NCI-H524 treated with DMSO at 0.1 percent for 48 hours (cell line): ENCODE results near the gene DIS3L2.
"Not testable (repeated sequence)": the region's sequence is repeated elsewhere in the genome, so short reads cannot be mapped to it uniquely, and the experiment has no call there.

Experiments
- DNase-seq: peaks from one replicate; lab custom pipeline; 2025; lab: John Stamatoyannopoulos, UW

Gene DIS3L2

GRCh38 chr2:232350804-232351685, 389.5 kb downstream of the DIS3L2 start:
- DNase-seq = no peak

- no peak for DNase-seq
These were observed 390.4 kb downstream of the DIS3L2 start for GRCh38 chr2:232351686-232352510.

GRCh38 chr2:232352511-232353091, 391.1 kb downstream of the DIS3L2 start:
- no peak for DNase-seq

GRCh38 chr2:232353096-232353495, 391.6 kb downstream of the DIS3L2 start:
- DNase-seq = no peak

- DNase-seq = no peak
These were observed 392.1 kb downstream of the DIS3L2 start for GRCh38 chr2:232353660-232354059.

- no peak for DNase-seq
These were observed 392.6 kb downstream of the DIS3L2 start for GRCh38 chr2:232354069-232354468.

- DNase-seq = no peak
These were observed 400.1 kb downstream of the DIS3L2 start for GRCh38 chr2:232361646-232362045.

- DNase-seq = no peak
These were observed 400.8 kb downstream of the DIS3L2 start for GRCh38 chr2:232362174-232362900.

- not testable (repeated sequence) for DNase-seq
These were observed 401.7 kb downstream of the DIS3L2 start for GRCh38 chr2:232363064-232363783.

- DNase-seq = no peak
These were observed 402.5 kb downstream of the DIS3L2 start for GRCh38 chr2:232363784-232364615.

GRCh38 chr2:232364806-232365594, 403.5 kb downstream of the DIS3L2 start:
- not testable (repeated sequence) for DNase-seq

- DNase-seq = no peak
These were observed 404.3 kb downstream of the DIS3L2 start for GRCh38 chr2:232365621-232366321.

- not testable (repeated sequence) for DNase-seq
These were observed 404.9 kb downstream of the DIS3L2 start for GRCh38 chr2:232366461-232366860.

- no peak for DNase-seq
These were observed 405.5 kb downstream of the DIS3L2 start for GRCh38 chr2:232367016-232367415.

- no peak for DNase-seq
These were observed 406.2 kb downstream of the DIS3L2 start for GRCh38 chr2:232367591-232368233.

- DNase-seq = no peak
These were observed 406.8 kb downstream of the DIS3L2 start for GRCh38 chr2:232368311-232368731.

GRCh38 chr2:232369126-232369951, 407.8 kb downstream of the DIS3L2 start:
- no peak for DNase-seq
